GM12872 (cell line): ENCODE results near the gene ARHGAP40.

Experiments used
- TF ChIP-seq, protein P1 (sequence below): IDR thresholded peaks from 3 replicates; pipeline ENCODE4 v1.5.1; 2011; ENCODE audit warnings: low read depth, mild to moderate bottlenecking, low read length, moderate library complexity; ENCODE audit not compliant: insufficient read depth

Gene ARHGAP40

DNA sequence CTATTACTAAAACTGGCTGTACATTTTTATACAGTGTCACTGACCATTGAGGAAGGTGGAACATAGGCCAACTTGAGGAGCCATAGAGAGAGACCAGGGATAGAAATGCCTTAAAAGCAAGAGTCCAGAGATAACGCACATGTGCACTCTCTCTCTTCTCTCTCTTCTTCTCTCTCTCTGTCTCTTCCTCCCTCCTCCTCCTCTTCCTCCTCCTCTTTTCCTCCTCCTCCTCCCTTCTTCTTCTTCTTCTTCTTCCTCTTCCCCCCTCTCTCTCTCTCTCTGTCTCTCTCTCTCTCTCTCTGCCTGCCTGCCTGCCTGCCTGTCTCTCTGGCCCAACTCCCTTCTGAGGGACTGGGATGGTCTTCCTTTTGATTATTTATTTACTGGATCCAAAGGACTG is 36.9 kb upstream of the ARHGAP40 start:
- TF ChIP-seq, protein P1, sequence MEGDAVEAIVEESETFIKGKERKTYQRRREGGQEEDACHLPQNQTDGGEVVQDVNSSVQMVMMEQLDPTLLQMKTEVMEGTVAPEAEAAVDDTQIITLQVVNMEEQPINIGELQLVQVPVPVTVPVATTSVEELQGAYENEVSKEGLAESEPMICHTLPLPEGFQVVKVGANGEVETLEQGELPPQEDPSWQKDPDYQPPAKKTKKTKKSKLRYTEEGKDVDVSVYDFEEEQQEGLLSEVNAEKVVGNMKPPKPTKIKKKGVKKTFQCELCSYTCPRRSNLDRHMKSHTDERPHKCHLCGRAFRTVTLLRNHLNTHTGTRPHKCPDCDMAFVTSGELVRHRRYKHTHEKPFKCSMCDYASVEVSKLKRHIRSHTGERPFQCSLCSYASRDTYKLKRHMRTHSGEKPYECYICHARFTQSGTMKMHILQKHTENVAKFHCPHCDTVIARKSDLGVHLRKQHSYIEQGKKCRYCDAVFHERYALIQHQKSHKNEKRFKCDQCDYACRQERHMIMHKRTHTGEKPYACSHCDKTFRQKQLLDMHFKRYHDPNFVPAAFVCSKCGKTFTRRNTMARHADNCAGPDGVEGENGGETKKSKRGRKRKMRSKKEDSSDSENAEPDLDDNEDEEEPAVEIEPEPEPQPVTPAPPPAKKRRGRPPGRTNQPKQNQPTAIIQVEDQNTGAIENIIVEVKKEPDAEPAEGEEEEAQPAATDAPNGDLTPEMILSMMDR = no peak

DNA sequence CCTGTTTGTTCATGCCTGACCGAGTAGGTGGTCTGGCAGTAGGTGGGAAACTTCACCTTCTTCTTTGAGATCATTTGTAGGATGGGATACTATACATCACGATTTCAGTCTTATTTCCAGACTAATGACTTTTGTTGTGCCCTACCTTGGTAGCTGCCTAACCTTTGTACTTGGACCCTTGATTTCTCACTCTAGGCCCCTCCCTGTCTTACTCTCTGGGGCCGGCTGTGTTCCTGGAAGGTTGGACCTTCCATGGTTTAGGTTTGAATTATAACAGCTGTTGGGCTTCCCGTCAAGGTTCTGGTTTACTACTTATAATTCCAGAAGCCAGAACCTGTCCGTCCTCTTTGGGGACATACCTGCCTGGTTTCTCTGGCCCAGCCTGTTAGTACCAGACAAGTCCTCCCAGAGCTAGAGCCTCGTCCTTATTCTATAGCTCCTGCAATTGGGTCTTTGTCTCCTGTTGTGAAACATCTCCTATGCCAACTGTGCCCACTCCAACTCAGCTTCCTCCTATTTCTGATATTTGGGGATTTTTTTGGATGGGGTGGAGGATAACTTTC is 35.5 kb upstream of the ARHGAP40 start:
- TF ChIP-seq, protein P1 = no peak

DNA sequence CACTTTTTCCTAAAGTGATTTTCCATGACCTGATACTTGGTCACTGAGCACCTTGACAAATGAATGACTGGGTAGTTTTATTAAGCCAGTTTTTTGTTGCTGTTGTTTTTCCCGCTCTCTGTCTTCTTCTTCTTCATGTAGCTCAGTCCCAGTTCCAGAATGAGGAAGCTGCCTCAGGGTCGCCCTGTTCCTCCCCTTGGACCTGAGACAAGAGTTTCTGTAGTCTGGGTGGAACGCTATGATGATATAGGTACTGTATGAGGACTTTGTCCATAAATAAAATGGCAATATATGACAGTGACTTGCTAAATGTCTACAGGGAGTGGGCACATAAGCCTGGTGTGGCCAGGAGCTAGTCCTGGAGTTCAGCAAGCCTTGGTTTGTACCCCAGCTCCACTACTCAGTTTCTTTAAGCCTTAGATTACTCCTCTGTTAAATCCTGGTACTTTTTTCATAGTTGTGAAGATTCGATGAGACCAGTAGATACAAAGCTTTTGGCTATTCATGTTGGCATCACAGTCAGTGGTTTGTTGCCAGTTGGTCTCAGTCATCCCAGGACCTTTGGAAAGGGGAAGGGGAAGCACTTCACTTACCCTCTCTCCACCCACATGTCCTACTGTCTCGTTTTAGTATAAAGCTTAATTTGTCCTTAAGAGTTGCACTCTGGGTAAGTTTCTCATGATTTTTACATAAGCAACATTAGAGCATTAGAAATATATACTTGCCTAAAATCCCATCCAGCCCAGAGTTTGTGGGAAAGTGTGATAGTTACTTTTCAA is 31.7 kb upstream of the ARHGAP40 start:
- TF ChIP-seq, protein P1 = no peak

DNA sequence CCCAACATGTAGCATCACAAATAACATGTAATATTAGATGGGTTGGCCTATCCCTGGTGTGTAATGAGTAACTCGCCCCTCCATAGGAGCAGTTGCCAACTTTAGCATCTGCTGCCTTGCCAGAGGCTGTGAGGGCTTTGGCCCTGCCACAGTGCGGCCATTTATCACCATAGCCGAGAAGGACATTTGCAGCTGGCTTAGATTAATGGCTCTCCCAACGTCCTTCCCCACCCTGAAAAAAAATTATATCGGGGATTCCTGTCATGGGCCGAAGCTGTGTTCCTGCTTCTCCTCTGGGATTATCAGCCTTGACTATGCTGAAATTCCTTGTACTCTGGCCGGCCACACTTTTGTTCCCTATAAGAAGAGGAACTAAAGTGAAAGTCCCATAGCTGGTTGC is 28.2 kb upstream of the ARHGAP40 start:
- TF ChIP-seq, protein P1 = no peak

DNA sequence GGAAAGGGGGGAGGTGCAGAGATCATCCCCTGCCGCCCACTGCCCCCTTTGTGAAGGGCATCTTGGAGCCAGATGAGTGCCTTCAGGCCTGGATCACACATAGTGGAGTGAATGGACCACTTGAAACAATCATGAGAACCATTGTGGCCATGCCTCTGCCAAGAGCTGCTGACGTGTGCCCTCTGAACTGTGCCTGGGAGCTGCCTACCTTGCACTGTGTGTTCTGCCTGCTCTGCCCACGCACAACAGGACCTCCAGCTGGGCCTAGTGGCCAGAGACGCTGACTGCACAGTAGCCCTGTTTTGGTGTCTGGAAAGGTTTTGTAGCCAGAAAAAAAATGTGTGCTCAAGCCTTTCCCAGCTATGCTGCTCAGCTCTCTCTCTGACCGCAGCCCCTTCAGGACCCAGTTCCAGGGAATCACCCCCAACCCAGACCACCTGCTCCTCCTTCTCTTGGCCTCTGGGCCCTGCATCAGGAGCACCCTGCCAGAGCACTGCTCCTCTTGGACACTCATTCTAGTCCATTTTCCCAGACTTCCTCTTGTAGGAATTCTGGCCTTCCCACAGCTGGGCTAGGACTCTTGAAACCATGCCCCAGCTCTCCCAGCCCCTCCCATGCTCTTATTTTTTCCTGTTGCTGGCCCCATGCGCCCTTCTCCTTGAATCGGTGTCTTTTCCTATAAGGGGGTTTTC is 22.2 kb upstream of the ARHGAP40 start:
- TF ChIP-seq, protein P1 = no peak

DNA sequence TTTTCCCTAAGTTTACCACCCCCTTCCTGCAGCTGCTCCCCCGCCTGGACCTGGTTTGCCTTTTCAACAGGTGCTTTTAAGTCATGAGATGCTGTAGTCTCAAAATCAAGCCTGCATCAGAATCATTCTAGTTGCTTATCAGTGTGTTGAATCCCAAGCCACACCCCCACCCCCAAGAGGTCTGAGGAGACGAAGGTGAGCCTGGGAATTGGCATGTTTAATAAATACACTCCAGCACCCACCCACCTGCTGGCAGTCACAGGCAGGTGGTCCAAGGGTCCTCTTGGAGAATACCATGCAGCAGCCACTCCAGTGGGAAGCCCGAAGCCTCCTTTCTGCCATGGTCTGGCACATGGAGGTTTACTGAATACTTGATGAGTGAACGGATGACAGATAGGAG is 21.7 kb upstream of the ARHGAP40 start:
- TF ChIP-seq, protein P1 = no peak

DNA sequence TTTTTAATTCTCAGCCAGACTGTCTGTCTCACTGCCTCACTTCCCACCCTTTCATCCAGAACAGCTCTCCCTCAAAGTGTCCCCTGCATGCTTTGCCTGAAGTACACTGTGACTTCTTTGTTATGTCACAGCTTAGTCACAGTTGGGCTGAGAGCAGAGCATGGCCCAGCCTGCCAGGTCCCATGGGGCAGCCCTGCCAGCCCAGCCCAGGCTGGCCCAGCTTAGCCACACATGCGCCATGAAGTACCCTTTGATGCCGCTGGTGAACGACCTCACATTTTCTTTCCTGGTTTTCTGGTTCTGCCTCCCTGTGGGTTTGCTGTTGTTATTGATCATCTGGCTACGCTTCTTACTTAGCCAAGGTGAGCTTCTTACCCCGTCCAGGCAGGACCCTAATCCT is 20.6 kb upstream of the ARHGAP40 start, which contains the start of gene ADIG:
ADIG (plus strand) TSS at position 185 of the 400 bp plus-strand sequence; CDS start at position 239, 54 bp downstream.
- TF ChIP-seq, protein P1 = no peak
